ENCODE results near the gene ZC3H11A.
"Not testable (repeated sequence)": the region's sequence is repeated elsewhere in the genome, so short reads cannot be mapped to it uniquely, and the experiment has no call there.

The ZC3H11A gene

GRCh38 chr1:203754455-203754864, 41.0 kb upstream of the ZC3H11A start:
- Histone ChIP-seq H3K4me1 (ENCODE audit: control insufficient read depth in 2 of 2, insufficient read depth in 1 of 2, low read depth in 1 of 2, low read length in 2 of 2) (no peaks in the 10 kb centered on the region), H3K27me3 (ENCODE audit: control insufficient read depth in 3 of 3, insufficient read depth in 3 of 3, low read depth in 1 of 3, low read length in 3 of 3) (no peaks in the 10 kb centered on the region), H3K27ac (replicated peaks; ENCODE audit: low read length) (no peak overlapping the region)

GRCh38 chr1:203756036-203756435, 39.4 kb upstream of the ZC3H11A start:
- Histone ChIP-seq H3K9ac (ENCODE audit: low read depth, low read length, poor library complexity) (no peak overlapping the region), H3K27ac (replicated peaks; ENCODE audit: low read length) (no peak overlapping the region), H3K14ac (ENCODE audit: low read length) (no peak overlapping the region), H3K18ac (ENCODE audit: low read length) (no peak overlapping the region), H3K23ac (ENCODE audit: low read depth, low read length, poor library complexity) (no peak overlapping the region), H3K36me3 (replicated peaks in 1 of 2; ENCODE audit: control insufficient read depth in 2 of 2, insufficient read depth in 2 of 2, low read length in 2 of 2) (no peaks in the 10 kb centered on the region), H2BK120ac (ENCODE audit: low read depth, low read length) (no peak overlapping the region), H3K4me2 (ENCODE audit: insufficient read depth, low read length, poor library complexity, severe bottlenecking) (no peak overlapping the region), H2AFZ (ENCODE audit: low read length) (no peak overlapping the region), H2BK5ac (ENCODE audit: low read length) (no peak overlapping the region), H3K4ac (ENCODE audit: low read length) (no peak overlapping the region), H2BK12ac (ENCODE audit: low read length) (no peak overlapping the region), H3K79me1 (ENCODE audit: low read depth, low read length) (no peaks in the 10 kb centered on the region), H4K91ac (ENCODE audit: low read depth, low read length, poor library complexity) (no peak overlapping the region), H4K8ac (ENCODE audit: low read depth, low read length) (no peak overlapping the region), H3K4me1 (ENCODE audit: control insufficient read depth in 2 of 2, insufficient read depth in 1 of 2, low read depth in 1 of 2, low read length in 2 of 2) (peaks cover 0 to 5% of the 10 kb centered on the region in 2 donors), H3K4me3 (ENCODE audit: low read length in 2 of 2) (no peak overlapping the region), H2AK5ac (ENCODE audit: low read depth, low read length) (no peak overlapping the region), H3K27me3 (ENCODE audit: control insufficient read depth in 3 of 3, insufficient read depth in 3 of 3, low read depth in 1 of 3, low read length in 3 of 3) (no peaks in the 10 kb centered on the region), H3K9me3 (replicated peaks in 1 of 2; ENCODE audit: control insufficient read depth in 2 of 2, insufficient read depth in 1 of 2, low read depth in 1 of 2, low read length in 2 of 2) (no peaks in the 10 kb centered on the region), H2BK15ac (ENCODE audit: low read length) (no peak overlapping the region)
- 100% methylated on average over 1 of the region's 4 CpGs; no CpG with 5 or more reads in 1 of the 2 donors for WGBS, 2 donors (ENCODE audit: extremely low coverage in 2 of 2, insufficient read length in 2 of 2, insufficient replicate concordance in 1 of 2)
- no peak for DNase-seq (ENCODE audit: low spot score)

More at GRCh38 chr1:203754455-203754864, 41.0 kb upstream of the ZC3H11A start:
- Histone ChIP-seq H2AK5ac (ENCODE audit: low read depth, low read length) (no peak overlapping the region), H4K8ac (ENCODE audit: low read depth, low read length) (no peak overlapping the region), H4K91ac (ENCODE audit: low read depth, low read length, poor library complexity) (no peak overlapping the region), H3K4me3 (ENCODE audit: low read length in 2 of 2) (no peak overlapping the region), H2BK120ac (ENCODE audit: low read depth, low read length) (no peak overlapping the region), H3K18ac (ENCODE audit: low read length) (no peak overlapping the region), H3K9me3 (replicated peaks in 1 of 2; ENCODE audit: control insufficient read depth in 2 of 2, insufficient read depth in 1 of 2, low read depth in 1 of 2, low read length in 2 of 2) (no peaks in the 10 kb centered on the region), H2BK12ac (ENCODE audit: low read length) (no peak overlapping the region), H3K79me1 (ENCODE audit: low read depth, low read length) (no peaks in the 10 kb centered on the region), H3K36me3 (replicated peaks in 1 of 2; ENCODE audit: control insufficient read depth in 2 of 2, insufficient read depth in 2 of 2, low read length in 2 of 2) (no peaks in the 10 kb centered on the region), H3K9ac (ENCODE audit: low read depth, low read length, poor library complexity) (no peak overlapping the region), H3K14ac (ENCODE audit: low read length) (no peak overlapping the region), H2BK5ac (ENCODE audit: low read length) (no peak overlapping the region), H3K4ac (ENCODE audit: low read length) (no peak overlapping the region), H3K23ac (ENCODE audit: low read depth, low read length, poor library complexity) (no peak overlapping the region), H2AFZ (ENCODE audit: low read length) (peak overlapping the region; percentile 48), H3K4me2 (ENCODE audit: insufficient read depth, low read length, poor library complexity, severe bottlenecking) (no peak overlapping the region), H2BK15ac (ENCODE audit: low read length) (no peak overlapping the region)
- no peak for DNase-seq (ENCODE audit: low spot score)
- no CpG with 5 or more reads among the region's 4 CpGs for WGBS, 2 donors (ENCODE audit: extremely low coverage in 2 of 2, insufficient read length in 2 of 2, insufficient replicate concordance in 1 of 2)

GRCh38 chr1:203758749-203759148, 36.7 kb upstream of the ZC3H11A start:
- not testable (repeated sequence) for H2BK12ac ChIP-seq (ENCODE audit: low read length); H3K23ac ChIP-seq (ENCODE audit: low read depth, low read length, poor library complexity); H3K14ac ChIP-seq (ENCODE audit: low read length); H4K91ac ChIP-seq (ENCODE audit: low read depth, low read length, poor library complexity); H3K4me2 ChIP-seq (ENCODE audit: insufficient read depth, low read length, poor library complexity, severe bottlenecking); H2BK5ac ChIP-seq (ENCODE audit: low read length); H2AFZ ChIP-seq (ENCODE audit: low read length); H4K8ac ChIP-seq (ENCODE audit: low read depth, low read length); H3K79me1 ChIP-seq (ENCODE audit: low read depth, low read length); H3K36me3 ChIP-seq (replicated peaks in 1 of 2; ENCODE audit: control insufficient read depth in 2 of 2, insufficient read depth in 2 of 2, low read length in 2 of 2); H3K4me3 ChIP-seq (ENCODE audit: low read length in 2 of 2); H2BK15ac ChIP-seq (ENCODE audit: low read length); DNase-seq (ENCODE audit: low spot score); H3K27me3 ChIP-seq (ENCODE audit: control insufficient read depth in 3 of 3, insufficient read depth in 3 of 3, low read depth in 1 of 3, low read length in 3 of 3); H3K18ac ChIP-seq (ENCODE audit: low read length); H3K9me3 ChIP-seq (replicated peaks in 1 of 2; ENCODE audit: control insufficient read depth in 2 of 2, insufficient read depth in 1 of 2, low read depth in 1 of 2, low read length in 2 of 2); H3K4ac ChIP-seq (ENCODE audit: low read length); H2BK120ac ChIP-seq (ENCODE audit: low read depth, low read length); H3K9ac ChIP-seq (ENCODE audit: low read depth, low read length, poor library complexity); H2AK5ac ChIP-seq (ENCODE audit: low read depth, low read length); H3K4me1 ChIP-seq (ENCODE audit: control insufficient read depth in 2 of 2, insufficient read depth in 1 of 2, low read depth in 1 of 2, low read length in 2 of 2); H3K27ac ChIP-seq (replicated peaks; ENCODE audit: low read length)
- no CpG with 5 or more reads among the region's 2 CpGs for WGBS, 2 donors (ENCODE audit: extremely low coverage in 2 of 2, insufficient read length in 2 of 2, insufficient replicate concordance in 1 of 2)

- Histone ChIP-seq H2BK120ac (ENCODE audit: low read depth, low read length) (no peak overlapping the region), H2BK12ac (ENCODE audit: low read length) (no peak overlapping the region), H3K4me2 (ENCODE audit: insufficient read depth, low read length, poor library complexity, severe bottlenecking) (no peak overlapping the region), H3K23ac (ENCODE audit: low read depth, low read length, poor library complexity) (no peak overlapping the region), H3K4ac (ENCODE audit: low read length) (no peak overlapping the region), H4K8ac (ENCODE audit: low read depth, low read length) (no peak overlapping the region), H2AFZ (ENCODE audit: low read length) (no peak overlapping the region), H2BK15ac (ENCODE audit: low read length) (no peak overlapping the region), H4K91ac (ENCODE audit: low read depth, low read length, poor library complexity) (no peak overlapping the region), H3K4me1 (ENCODE audit: control insufficient read depth in 2 of 2, insufficient read depth in 1 of 2, low read depth in 1 of 2, low read length in 2 of 2) (peaks cover 0 to 5% of the 10 kb centered on the region in 2 donors), H3K14ac (ENCODE audit: low read length) (no peak overlapping the region), H3K9ac (ENCODE audit: low read depth, low read length, poor library complexity) (no peak overlapping the region), H3K9me3 (replicated peaks in 1 of 2; ENCODE audit: control insufficient read depth in 2 of 2, insufficient read depth in 1 of 2, low read depth in 1 of 2, low read length in 2 of 2) (no peaks in the 10 kb centered on the region), H3K36me3 (replicated peaks in 1 of 2; ENCODE audit: control insufficient read depth in 2 of 2, insufficient read depth in 2 of 2, low read length in 2 of 2) (no peaks in the 10 kb centered on the region), H3K18ac (ENCODE audit: low read length) (no peak overlapping the region), H2AK5ac (ENCODE audit: low read depth, low read length) (no peak overlapping the region), H2BK5ac (ENCODE audit: low read length) (no peak overlapping the region), H3K79me1 (ENCODE audit: low read depth, low read length) (no peaks in the 10 kb centered on the region), H3K27me3 (ENCODE audit: control insufficient read depth in 3 of 3, insufficient read depth in 3 of 3, low read depth in 1 of 3, low read length in 3 of 3) (peaks cover 0 to 2% (median 0%) of the 10 kb centered on the region in 3 experiments), H3K4me3 (ENCODE audit: low read length in 2 of 2) (no peak overlapping the region), H3K27ac (replicated peaks; ENCODE audit: low read length) (no peak overlapping the region)
- no CpG with 5 or more reads among the region's 3 CpGs for WGBS, 2 donors (ENCODE audit: extremely low coverage in 2 of 2, insufficient read length in 2 of 2, insufficient replicate concordance in 1 of 2)
- DNase-seq (ENCODE audit: low spot score) = no peak
Observed at GRCh38 chr1:203760506-203760905, 34.9 kb upstream of the ZC3H11A start.
